Fibroblast of skin of left quadriceps (primary cell): ENCODE measurements around the gene OTOS.
A peak's percentile ranks its signal among the peaks of the same experiment; 100 is the strongest.

Experiments
- DNase-seq, 2 experiments: peaks; one replicate each; pipeline ENCODE4 v3.0.0-alpha.2; 2013; ENCODE audit warnings: low read depth in 2 of 2

Gene OTOS

DNA sequence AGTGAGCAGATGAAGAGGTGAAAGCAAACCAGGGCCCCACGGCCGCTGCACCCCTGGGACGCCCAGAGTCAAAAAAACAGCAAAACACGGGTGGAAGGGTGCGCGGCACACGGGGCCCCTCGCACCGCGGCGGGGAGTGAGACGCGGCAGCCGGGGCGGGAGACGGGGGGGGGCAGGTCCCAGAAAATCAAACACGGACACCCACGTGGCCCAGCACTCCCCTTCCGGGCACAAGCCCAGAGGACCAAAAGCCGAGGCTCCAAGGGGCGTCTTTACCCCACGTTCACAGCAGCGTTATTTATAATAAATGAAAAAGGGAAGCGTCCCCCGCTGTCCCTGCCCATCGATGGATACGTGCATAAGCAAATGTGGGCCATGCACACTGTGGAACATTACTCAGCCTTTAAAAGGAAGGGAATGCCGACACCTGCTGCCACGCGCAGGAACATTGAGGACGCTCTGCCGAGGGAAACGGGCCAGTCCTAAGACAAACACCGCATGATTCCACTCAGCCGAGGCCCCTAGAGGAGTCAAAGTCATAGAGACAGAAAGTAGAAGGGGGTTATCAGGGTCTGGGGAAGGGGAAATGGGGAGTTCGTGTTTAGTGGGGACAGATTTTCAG is 3.7 kb downstream of the OTOS start:
- DNase-seq: no peak

- peak; percentile 68 to 75 for DNase-seq
These were observed 4.3 kb downstream of the OTOS start, which contains the start of gene COPS9 for GRCh38 chr2:240136013-240136670. Gene COPS9, minus strand, starts transcription at chr2:240136305. Its CDS starts 21 bp downstream, at chr2:240136284.

DNA sequence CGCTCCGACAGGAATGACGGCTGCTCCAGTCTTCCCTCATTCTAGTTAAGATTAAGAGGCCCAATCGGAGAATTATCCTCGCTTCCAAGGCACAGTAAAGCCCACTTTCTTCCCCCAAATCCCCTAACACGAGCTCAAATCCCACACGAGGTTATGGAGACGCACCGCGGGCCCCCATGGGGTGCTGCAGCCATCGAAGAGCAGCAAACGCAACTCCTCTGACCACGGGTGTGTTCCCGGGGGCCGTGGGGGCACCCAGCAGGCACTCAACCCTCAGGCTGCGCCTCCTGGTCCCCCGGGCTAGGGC is 4.8 kb downstream of the OTOS start:
- DNase-seq: no peak

DNA sequence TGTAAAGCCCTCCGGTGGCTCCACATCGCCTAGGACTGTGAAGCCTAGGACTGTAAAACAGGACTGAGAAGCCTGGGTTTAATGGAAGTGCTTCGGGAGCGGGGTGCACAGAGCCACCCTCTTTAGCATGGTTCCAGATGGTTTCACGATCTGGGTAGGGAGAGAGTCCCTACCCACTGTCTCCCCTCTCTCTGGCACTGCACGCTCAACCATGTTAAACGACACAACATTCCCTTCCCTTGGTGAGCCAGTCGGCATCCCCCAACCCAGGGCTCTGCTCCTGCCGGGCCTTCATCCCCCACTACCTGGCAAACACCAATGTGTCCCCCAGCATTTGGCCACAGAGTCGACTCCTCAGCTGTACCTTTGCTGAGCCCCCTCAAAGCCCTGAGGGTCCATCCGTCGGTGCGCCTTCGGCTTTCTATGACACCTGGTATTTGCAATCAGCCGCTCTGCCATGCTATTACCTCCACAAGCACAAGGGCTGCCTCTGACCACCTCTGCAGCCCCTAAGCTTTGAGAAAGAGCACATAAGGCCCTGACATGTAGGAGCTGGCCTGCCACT is 5.4 kb downstream of the OTOS start:
- no peak for DNase-seq

DNA sequence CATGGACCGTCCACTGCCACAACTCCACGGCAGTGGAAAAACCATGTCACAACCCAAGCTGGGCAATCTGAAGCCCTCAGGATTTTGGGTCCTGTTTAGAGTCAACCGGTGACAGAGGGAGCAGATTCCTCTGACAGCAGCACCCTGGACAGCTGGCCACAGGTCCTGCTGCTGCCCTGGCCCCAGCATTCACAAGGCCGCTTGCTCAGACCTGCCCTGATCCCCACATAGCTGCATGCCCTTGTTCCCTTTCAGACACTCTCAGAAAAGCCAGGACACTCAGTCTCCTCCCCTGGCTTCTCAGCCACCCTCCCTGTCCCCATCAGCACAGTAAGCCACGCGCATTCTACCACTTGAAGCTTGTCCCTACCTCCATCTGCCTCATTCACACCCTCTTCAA is 6.0 kb downstream of the OTOS start:
- DNase-seq: no peak

DNA sequence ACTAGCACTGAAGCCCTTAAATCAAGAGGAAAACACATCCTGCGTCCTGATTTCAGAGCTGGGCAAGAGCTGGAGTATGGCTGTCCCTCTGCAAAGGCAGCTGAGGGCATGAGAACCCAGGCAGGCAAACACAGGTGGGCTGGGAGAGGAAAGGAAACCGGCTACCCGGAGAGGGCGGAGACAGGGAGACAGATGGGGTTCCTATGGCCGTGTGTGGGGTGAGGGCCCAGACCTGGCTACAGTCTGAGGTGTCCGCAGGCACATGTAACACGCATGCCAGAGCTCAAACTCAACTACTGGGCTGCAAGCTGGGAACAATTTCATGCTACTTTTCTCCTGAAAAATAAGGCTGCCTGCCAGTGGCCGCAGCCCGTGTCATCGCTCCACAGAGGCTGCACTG is 7.1 kb downstream of the OTOS start:
- no peak for DNase-seq

GRCh38 chr2:240132651-240132980 is 7.8 kb downstream of the OTOS start:
- no peak for DNase-seq

- DNase-seq: no peak
These were observed 8.4 kb downstream of the OTOS start for GRCh38 chr2:240131941-240132650.

- no peak for DNase-seq
These were observed 9.2 kb downstream of the OTOS start for GRCh38 chr2:240131296-240131695.

- DNase-seq: no peak
These were observed 9.9 kb downstream of the OTOS start for GRCh38 chr2:240130393-240131195.

DNA sequence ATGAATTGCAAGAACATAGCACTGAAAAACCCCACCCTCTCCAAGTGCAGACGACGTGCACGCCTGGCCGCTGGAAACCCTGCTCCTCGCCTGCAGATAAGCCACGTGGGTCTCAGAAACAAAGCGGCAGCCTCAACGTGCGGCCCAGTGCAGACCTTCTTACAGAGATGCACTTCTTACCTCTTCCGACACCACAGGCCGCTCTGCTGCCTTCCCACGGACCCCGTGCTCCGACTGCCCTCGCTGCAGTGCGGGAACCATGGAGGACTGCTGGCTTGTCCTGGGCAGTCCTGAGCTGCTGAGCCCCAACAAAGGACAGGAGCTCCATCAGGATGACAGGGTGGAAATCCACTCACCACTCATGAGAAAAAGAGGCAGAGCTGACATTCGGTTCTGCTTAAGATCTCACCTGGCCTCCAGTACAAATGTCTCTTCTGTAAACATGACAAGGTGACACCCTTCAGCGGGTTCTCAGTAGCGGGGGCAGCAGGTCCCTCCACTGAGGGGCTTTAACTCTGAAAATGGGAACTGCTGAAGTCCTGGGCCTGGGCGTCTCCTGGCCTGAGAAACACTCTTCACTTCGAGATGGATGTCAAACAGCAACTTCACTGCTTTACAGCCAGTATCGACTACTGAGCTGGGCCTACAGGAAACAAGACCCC is 10.6 kb downstream of the OTOS start:
- no peak for DNase-seq

GRCh38 chr2:240129311-240129710 is 11.1 kb downstream of the OTOS start:
- DNase-seq: no peak

DNA sequence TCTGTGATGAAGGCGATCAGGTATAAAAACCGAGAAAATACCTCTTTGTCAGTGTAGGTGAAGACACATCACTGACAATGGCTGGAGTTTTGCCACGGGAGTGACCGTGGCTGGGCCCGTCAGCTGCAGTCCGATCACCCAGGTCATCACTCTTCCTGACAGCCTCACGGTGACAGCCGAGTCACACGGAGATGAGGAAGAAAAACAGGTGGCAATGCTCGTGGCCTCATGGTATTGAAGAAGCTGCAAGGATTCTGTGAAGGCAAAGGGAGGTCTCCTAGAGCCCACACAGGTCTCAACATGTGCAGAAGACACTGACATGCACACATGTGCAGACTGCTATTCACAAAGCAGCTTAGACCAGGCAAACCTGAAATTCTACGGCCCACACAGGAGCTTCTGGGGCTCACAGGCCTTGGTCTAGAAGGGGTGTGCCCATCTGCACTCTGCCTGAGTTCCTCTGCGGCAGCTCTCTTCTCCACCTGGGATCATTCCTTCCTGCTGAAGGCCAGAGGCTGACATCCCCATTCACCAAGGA is 11.8 kb downstream of the OTOS start:
- no peak for DNase-seq

GRCh38 chr2:240127911-240128607 is 12.4 kb downstream of the OTOS start:
- no peak for DNase-seq

- DNase-seq: no peak
These were observed 13.2 kb downstream of the OTOS start for GRCh38 chr2:240127191-240127750.

- DNase-seq: no peak
These were observed 13.7 kb downstream of the OTOS start for GRCh38 chr2:240126731-240127130.

DNA sequence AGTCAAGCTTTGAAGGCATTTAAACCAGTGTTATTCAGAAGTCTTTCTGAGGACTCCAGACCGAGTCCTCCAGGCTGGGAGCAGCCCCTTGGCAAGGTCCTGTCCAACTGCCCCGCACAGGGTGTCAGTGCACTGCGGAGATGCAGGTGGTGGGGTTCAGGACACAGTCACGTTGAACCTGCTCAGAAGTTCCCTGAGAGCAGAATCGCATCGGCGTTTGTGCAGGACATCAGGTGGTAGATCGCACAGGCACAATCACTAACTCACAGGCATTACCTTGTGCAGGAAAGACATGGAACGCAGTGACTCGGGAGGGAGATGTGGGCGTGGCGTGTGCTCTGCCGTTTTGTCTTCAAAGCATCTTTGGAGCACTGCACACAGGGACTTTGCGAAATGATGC is 14.7 kb downstream of the OTOS start:
- no peak for DNase-seq

GRCh38 chr2:240124651-240125030 is 15.8 kb downstream of the OTOS start:
- no peak for DNase-seq

DNA sequence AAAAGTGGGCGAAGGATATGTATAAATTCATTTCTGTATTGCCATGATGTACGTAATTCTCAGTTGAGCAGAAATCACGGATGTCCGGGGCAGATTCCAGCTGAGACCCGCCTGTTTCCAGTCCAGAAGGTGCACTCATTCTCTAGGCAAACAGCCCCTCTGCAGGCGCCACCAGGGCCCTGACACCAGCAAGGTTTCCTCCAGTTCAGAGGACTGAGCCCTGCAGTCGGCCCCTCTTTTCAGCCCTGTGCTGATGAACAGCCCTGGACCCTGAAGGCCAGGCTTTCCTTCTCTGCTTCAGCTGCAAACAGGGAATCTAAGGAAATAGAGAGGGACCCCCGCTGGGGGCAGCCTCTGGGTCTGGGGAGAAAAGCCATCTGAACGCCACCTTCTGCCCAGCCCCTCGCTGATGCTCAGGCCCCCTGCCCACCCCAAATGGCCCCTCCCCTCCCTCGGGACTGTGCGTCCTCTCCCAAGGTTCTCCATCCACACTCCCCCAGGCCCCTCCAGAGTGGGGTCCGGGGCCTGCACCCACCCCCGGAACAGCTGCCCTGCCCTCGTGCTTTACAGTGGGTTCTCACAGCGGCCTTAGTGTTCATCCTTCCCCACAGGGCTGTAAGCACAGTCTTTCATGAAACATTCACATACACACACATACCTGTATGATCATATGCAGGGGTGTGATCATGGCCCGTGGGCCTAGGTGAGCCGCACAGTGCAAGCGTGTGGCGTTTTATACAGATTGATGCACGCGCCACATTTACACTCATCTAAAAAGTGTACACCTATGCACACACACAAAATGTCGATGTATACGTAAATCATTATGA is 16.4 kb downstream of the OTOS start:
- DNase-seq: no peak

DNA sequence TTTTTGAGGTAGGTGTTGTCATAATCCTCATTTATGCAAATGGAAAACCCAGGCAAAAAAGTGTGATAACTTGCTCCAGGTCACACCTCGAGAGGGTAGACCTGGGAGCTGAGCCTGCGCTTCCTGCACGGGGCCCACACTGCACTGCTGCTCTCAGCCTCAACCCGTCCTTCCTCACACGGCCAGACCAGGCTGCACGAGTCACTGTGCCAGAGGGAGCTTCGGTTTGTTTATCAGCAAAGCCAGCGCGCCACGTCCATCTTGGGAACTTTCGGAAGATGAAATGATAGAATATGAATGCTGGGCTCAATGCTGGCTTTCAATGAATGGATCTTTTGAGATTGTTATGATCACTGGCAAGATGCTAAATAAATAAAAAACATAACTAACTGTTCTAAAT is 18.8 kb downstream of the OTOS start:
- no peak for DNase-seq
